ENCODE data around the gene TCL1B.

Gene TCL1B

DNA sequence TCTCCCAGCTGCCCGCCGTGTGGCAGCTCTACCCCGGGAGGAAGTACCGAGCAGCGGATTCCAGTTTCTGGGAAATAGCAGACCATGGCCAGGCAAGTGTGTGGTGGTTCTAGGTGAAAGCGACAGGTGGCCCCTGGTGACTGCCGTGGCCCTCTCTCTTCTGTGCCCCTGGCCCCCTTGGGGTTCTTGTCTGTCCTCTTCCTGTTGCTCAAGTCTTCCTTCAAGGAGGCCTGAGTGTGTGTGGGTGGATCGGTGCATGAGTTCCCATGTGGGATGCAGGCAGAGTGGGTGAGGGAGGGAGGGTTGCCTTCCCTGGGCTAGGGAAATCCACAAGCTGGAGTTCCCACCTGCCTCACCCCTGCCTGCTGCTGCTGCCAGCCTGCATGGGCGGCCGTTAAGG is 4.6 kb downstream of the TCL1B start:
- TF ChIP-seq, protein P1, sequence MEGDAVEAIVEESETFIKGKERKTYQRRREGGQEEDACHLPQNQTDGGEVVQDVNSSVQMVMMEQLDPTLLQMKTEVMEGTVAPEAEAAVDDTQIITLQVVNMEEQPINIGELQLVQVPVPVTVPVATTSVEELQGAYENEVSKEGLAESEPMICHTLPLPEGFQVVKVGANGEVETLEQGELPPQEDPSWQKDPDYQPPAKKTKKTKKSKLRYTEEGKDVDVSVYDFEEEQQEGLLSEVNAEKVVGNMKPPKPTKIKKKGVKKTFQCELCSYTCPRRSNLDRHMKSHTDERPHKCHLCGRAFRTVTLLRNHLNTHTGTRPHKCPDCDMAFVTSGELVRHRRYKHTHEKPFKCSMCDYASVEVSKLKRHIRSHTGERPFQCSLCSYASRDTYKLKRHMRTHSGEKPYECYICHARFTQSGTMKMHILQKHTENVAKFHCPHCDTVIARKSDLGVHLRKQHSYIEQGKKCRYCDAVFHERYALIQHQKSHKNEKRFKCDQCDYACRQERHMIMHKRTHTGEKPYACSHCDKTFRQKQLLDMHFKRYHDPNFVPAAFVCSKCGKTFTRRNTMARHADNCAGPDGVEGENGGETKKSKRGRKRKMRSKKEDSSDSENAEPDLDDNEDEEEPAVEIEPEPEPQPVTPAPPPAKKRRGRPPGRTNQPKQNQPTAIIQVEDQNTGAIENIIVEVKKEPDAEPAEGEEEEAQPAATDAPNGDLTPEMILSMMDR (IDR thresholded peaks at IDR 0.05; ENCODE audit: control extremely low read depth, extremely low read depth, low read depth, missing control alignments), result no peak
- no peak for DNase-seq (ENCODE audit: extremely low spot score)
- CTCF ChIA-PET, result interaction anchor here (1.3 to 2.2 kb wide), 4 partner anchors 9 to 80 kb away, joined by 3 to 6 read pairs (median 3); no protein-coding TSS in a partner anchor
- POLR2A ChIA-PET, result no interaction called here

DNA sequence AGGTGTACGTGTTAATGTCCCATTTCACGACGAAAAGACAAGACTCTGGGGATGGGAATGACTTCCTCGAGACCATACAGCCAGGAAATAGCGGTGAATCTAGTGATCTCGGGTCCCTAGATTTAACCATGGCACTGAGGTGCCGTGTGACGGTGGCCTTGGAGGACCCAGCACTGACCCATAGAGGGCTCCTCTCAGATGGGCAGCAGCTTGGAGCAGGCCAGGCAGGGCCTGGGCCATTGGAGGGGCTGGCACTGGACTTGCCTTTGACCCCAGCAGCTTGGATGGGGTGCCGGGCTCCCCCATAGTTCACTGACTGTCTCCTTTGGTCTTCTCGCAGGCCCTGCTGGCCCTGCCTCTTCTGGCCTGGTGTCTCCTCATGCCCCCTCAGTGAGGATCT is 5.4 kb downstream of the TCL1B start:
- POLR2A ChIA-PET, result no interaction called here
- no peak for DNase-seq (ENCODE audit: extremely low spot score)
- CTCF ChIA-PET, result interaction anchor here (1.6 to 2.2 kb wide), 2 partner anchors 10 to 12 kb away, joined by 3 to 6 read pairs; no protein-coding TSS in a partner anchor
- TF ChIP-seq, protein P1 (IDR thresholded peaks at IDR 0.05; ENCODE audit: control extremely low read depth, extremely low read depth, low read depth, missing control alignments), result no peak

DNA sequence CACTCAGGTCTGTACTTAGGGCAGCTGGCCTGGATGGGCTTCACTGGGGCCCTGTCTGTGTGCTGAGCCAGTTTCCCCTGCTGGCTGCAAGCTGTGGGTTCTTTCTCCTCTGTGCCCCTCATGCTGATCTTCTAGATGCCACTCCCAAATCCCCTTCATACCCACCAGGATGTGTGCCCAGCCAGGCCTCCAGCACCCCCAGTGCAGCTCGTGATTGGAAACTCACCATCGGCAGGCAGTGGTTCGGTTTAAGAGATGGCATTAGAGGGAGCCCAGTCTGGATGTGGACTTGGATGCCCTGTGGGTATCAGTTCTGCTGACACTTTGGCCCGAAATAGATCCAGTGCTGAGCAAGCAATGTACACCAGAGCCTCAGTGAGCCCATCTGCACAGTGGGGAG is 5.9 kb downstream of the TCL1B start:
- no peak for DNase-seq (ENCODE audit: extremely low spot score)
- POLR2A ChIA-PET, result no interaction called here
- TF ChIP-seq, protein P1 (IDR thresholded peaks at IDR 0.05; ENCODE audit: control extremely low read depth, extremely low read depth, low read depth, missing control alignments), result no peak
- CTCF ChIA-PET, result interaction anchor here (0.9 to 2.2 kb wide), 4 partner anchors 8 to 131 kb away, joined by 3 to 6 read pairs (median 3); no protein-coding TSS in a partner anchor

DNA sequence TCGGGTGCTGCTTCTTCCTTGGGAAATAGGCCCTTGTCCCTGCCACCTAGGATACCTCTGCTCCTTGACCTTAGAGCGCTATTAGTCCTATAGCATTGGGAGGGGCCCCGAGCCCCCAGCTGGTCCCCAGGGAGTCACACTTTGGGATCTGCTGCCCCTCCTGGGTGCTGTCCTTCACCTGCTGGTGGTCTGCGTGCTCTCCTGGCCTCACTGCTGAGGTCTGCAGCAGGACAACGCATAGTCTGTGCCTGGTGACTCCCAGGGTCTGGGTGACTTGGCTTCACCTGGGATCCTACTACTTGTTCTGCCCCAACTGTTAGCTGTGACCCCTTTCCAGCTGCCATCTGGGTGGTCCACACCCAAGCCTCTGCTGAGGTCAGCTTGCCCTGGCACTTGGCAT is 8.8 kb downstream of the TCL1B start:
- TF ChIP-seq, protein P1 (IDR thresholded peaks at IDR 0.05; ENCODE audit: control extremely low read depth, extremely low read depth, low read depth, missing control alignments), result no peak
- POLR2A ChIA-PET, result no interaction called here
- no peak for DNase-seq (ENCODE audit: extremely low spot score)
- CTCF ChIA-PET, result interaction anchor here (1.2 to 5.1 kb wide), 3 partner anchors 9 to 133 kb away, joined by 3 to 23 read pairs (median 6); partner anchors contain the start of gene TCL1B

DNA sequence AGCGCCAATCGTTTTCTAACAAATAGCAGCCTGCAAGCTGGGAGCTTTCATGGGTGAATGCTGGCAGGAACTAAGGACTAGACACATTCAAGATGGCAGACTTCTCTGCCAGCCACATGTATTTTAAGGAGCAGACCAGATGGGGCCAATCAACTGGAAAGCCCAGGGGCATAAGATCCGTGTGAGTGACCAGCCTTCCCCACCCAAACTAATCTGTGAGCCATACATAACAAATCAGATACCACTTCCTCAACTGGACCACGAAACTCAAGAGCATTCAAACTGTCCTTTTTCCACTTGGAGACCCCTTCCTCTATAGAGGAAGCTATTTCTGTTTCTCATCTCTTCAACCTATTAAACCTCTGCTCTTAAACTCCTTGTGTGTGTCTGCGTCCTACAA is 9.7 kb downstream of the TCL1B start:
- no peak for DNase-seq (ENCODE audit: extremely low spot score)
- TF ChIP-seq, protein P1 (IDR thresholded peaks at IDR 0.05; ENCODE audit: control extremely low read depth, extremely low read depth, low read depth, missing control alignments), result no peak
- ChIA-PET POLR2A (no interaction called here), CTCF (interaction anchor here (0.9 to 5.1 kb wide), 5 partner anchors 9 to 129 kb away, joined by 3 to 23 read pairs (median 6); partner anchors contain the start of gene TCL1B)

DNA sequence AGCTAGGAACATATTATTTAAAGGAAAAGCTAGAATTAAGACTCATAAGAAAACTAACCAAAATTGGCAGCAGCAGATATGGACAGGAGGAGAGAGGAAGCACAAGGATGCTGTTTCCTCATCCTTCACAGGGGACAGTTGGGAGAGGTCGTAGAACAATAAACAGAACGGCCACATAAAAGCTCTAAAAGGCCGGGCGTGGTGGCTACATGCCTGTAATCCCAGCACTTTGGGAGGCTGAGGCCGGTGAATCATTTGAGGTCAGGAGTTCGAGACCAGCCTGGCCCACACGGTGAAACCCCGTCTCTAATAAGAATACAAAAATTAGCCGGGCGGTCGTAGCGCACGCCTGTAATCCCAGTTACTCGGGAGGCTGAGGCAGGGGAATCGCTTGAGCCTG is 10.5 kb downstream of the TCL1B start:
- TF ChIP-seq, protein P1 (IDR thresholded peaks at IDR 0.05; ENCODE audit: control extremely low read depth, extremely low read depth, low read depth, missing control alignments), result no peak
- ChIA-PET POLR2A (no interaction called here), CTCF (interaction anchor here (0.9 to 5.1 kb wide), 5 partner anchors 9 to 69 kb away, joined by 3 to 23 read pairs (median 4); no protein-coding TSS in a partner anchor)
- no peak for DNase-seq (ENCODE audit: extremely low spot score)

Measured in GM10248 (cell line).